ENCODE results near the gene CCR6. TPM values are rescaled to one million over a fixed set of nuclear protein-coding genes. Genes with fewer than 3 reads are reported as not detected.

The CCR6 gene
- total and polyA plus RNA-seq, 5 donors: not detected

GRCh38 chr6:167146977-167147376 is 24.1 kb downstream of the CCR6 start:
- H3K27ac ChIP-seq (ENCODE audit: low read length): no peak overlapping the region
- 22% methylated on average over 16 of the region's 16 CpGs for WGBS
- DNase-seq (no peak), ATAC-seq (no peak)
- no peaks in the 10 kb centered on the region for H3K4me1 ChIP-seq (ENCODE audit: control insufficient read depth, insufficient read depth, low read length)
- H3K4me3 ChIP-seq (ENCODE audit: low read length): no peak overlapping the region
- intact Hi-C loops (cut with DNase I): loop anchor here in 1 of 4 donors (10.0 kb wide), 1 partner anchor 372 kb away; no protein-coding TSS in a partner anchor
- H3K27me3 ChIP-seq (ENCODE audit: control insufficient read depth, insufficient read depth): no peaks in the 10 kb centered on the region
- H3K9me3 ChIP-seq (ENCODE audit: control insufficient read depth, low read length): no peaks in the 10 kb centered on the region

- Histone ChIP-seq H3K4me1 (ENCODE audit: control insufficient read depth, insufficient read depth, low read length) (no peaks in the 10 kb centered on the region), H3K9me3 (ENCODE audit: control insufficient read depth, low read length) (no peaks in the 10 kb centered on the region), H3K4me3 (ENCODE audit: low read length) (no peak overlapping the region), H3K27me3 (ENCODE audit: control insufficient read depth, insufficient read depth) (no peaks in the 10 kb centered on the region), H3K27ac (ENCODE audit: low read length) (no peak overlapping the region)
- DNase-seq (no peak), ATAC-seq (no peak)
- intact Hi-C loops (cut with DNase I): loop anchor here in 1 of 4 donors (10.0 kb wide), 1 partner anchor 373 kb away; no protein-coding TSS in a partner anchor
These were observed 25.1 kb downstream of the CCR6 start for GRCh38 chr6:167148021-167148420.

- intact Hi-C loops (cut with DNase I): loop anchor here in 1 of 4 donors (10.0 kb wide), 1 partner anchor 374 kb away; no protein-coding TSS in a partner anchor
- no peaks in the 10 kb centered on the region for H3K27me3 ChIP-seq (ENCODE audit: control insufficient read depth, insufficient read depth)
- H3K9me3 ChIP-seq (ENCODE audit: control insufficient read depth, low read length): no peaks in the 10 kb centered on the region
- no peak overlapping the region for H3K4me3 ChIP-seq (ENCODE audit: low read length)
- ATAC-seq (no peak), DNase-seq (no peak)
- no peak overlapping the region for H3K27ac ChIP-seq (ENCODE audit: low read length)
- WGBS: 77% methylated on average over 5 of the region's 5 CpGs
- no peaks in the 10 kb centered on the region for H3K4me1 ChIP-seq (ENCODE audit: control insufficient read depth, insufficient read depth, low read length)
These were observed 26.1 kb downstream of the CCR6 start for GRCh38 chr6:167148997-167149396.

DNA sequence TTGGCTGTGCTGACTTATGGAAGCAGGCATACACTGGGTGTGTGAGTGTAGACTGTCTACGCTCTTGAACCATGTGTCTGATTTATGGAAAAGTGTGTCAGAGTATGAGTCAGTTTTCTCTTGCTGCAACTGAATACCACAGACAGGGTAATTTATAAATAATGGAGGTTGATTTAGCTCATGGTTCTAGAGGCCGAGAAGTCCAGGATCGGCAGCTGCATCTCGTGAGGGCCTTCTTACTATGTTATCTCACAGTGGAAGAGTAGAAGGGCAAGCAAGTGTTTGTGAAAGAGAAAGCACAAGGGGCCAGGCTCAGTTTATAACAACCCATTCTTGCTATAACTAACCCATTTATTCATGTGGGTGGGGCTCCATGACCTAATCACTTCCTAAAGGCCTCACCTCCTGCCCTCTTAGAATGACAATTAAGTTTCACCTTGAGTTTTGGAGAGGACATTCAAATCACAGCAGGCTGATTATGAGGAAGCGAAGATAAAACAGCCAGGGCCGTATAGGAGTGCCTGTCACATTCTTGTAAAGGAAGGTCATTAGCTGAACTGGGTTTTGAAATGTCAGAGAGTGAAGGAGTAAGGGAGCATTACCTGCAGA is 28.1 kb downstream of the CCR6 start:
- Histone ChIP-seq H3K9me3 (ENCODE audit: control insufficient read depth, low read length) (no peaks in the 10 kb centered on the region), H3K27ac (ENCODE audit: low read length) (no peak overlapping the region), H3K4me3 (ENCODE audit: low read length) (no peak overlapping the region), H3K4me1 (ENCODE audit: control insufficient read depth, insufficient read depth, low read length) (no peaks in the 10 kb centered on the region), H3K27me3 (ENCODE audit: control insufficient read depth, insufficient read depth) (no peaks in the 10 kb centered on the region)
- no peak for DNase-seq
- intact Hi-C loops (cut with DNase I): no loop called here
- WGBS: 83% methylated on average over 6 of the region's 6 CpGs
- ATAC-seq: no peak

DNA sequence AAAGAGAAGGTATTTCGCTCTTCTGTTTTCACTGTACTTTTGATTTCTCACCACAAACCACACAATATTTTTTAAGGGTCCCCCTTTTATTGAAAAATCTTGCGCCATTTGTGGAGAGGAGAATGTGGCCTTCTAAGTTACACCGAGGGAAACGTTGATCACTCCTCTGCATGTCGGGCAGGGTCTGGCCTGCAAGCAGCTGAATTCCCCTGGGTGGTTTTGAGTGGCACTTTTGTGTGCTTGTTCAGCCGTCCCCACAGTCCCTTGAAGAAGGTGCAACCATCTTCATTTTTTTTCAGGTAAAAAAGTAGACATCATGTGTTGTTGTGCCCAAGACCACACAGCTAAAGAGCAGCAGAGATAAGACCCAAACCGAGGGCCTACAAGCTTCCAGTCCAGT is 28.8 kb downstream of the CCR6 start:
- Histone ChIP-seq H3K4me3 (ENCODE audit: low read length) (no peak overlapping the region), H3K27ac (ENCODE audit: low read length) (no peak overlapping the region), H3K27me3 (ENCODE audit: control insufficient read depth, insufficient read depth) (no peaks in the 10 kb centered on the region), H3K4me1 (ENCODE audit: control insufficient read depth, insufficient read depth, low read length) (no peaks in the 10 kb centered on the region), H3K9me3 (ENCODE audit: control insufficient read depth, low read length) (no peaks in the 10 kb centered on the region)
- intact Hi-C loops (cut with DNase I): no loop called here
- DNase-seq (no peak), ATAC-seq (no peak)
- WGBS: 85% methylated on average over 7 of the region's 7 CpGs

GRCh38 chr6:167152862-167153261 is 30.0 kb downstream of the CCR6 start:
- intact Hi-C loops (cut with DNase I): no loop called here
- Histone ChIP-seq H3K27ac (ENCODE audit: low read length) (no peak overlapping the region), H3K4me1 (ENCODE audit: control insufficient read depth, insufficient read depth, low read length) (no peaks in the 10 kb centered on the region), H3K27me3 (ENCODE audit: control insufficient read depth, insufficient read depth) (no peaks in the 10 kb centered on the region), H3K9me3 (ENCODE audit: control insufficient read depth, low read length) (no peaks in the 10 kb centered on the region), H3K4me3 (ENCODE audit: low read length) (no peak overlapping the region)
- no peak for DNase-seq
- no peak for ATAC-seq
- 92% methylated on average over 9 of the region's 9 CpGs for WGBS

DNA sequence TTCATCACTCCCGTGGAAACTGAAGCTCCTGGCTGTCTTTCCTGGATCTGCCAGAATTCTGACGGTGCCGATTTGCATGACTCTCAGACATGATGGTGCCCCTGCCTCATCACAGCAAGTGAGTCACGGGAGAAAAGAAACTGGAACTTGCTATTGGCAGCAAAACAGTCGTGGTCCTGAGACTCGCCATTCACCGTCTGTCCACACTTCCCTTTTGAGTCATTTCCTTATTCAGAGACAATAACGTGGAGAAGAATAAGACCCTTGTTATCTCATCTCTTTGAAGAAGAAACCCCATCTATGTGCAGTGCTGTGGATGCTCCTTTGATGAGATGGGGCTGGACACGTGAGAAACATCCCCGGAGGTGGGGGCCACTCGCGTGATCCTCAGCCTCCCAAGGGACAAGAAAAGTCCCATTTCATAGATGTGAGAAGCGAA is 30.6 kb downstream of the CCR6 start:
- ATAC-seq (peak in 1 of 2 donors; percentile 68), DNase-seq (no peak)
- Histone ChIP-seq H3K4me3 (ENCODE audit: low read length) (no peak overlapping the region), H3K4me1 (ENCODE audit: control insufficient read depth, insufficient read depth, low read length) (no peaks in the 10 kb centered on the region), H3K27me3 (ENCODE audit: control insufficient read depth, insufficient read depth) (no peaks in the 10 kb centered on the region), H3K9me3 (ENCODE audit: control insufficient read depth, low read length) (no peaks in the 10 kb centered on the region), H3K27ac (ENCODE audit: low read length) (no peak overlapping the region)
- intact Hi-C loops (cut with DNase I): no loop called here
- 36% methylated on average over 13 of the region's 13 CpGs for WGBS

DNA sequence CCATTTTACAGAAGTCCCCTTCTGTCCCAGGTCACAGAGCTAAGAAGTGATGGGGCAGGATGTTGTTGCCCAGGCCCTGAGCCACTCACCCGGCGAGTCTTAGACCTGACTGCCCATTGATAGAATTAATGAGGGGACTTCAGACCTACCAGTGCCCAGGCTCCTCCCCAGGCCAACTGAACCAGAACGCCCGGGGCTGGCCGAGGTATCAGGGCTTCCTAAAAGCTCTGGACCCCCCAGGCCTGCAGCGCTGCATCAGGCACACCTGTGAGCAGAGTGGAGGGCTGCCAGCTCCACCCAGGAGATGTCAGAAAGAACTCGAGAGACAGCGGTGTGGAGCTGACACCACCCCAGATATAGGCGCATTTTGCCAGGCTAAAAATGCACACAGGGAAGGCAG is 31.4 kb downstream of the CCR6 start:
- 75% methylated on average over 9 of the region's 9 CpGs for WGBS
- Histone ChIP-seq H3K27ac (ENCODE audit: low read length) (no peak overlapping the region), H3K27me3 (ENCODE audit: control insufficient read depth, insufficient read depth) (no peaks in the 10 kb centered on the region), H3K9me3 (ENCODE audit: control insufficient read depth, low read length) (no peaks in the 10 kb centered on the region), H3K4me3 (ENCODE audit: low read length) (no peak overlapping the region), H3K4me1 (ENCODE audit: control insufficient read depth, insufficient read depth, low read length) (no peaks in the 10 kb centered on the region)
- intact Hi-C loops (cut with DNase I): no loop called here
- DNase-seq: no peak
- no peak for ATAC-seq

DNA sequence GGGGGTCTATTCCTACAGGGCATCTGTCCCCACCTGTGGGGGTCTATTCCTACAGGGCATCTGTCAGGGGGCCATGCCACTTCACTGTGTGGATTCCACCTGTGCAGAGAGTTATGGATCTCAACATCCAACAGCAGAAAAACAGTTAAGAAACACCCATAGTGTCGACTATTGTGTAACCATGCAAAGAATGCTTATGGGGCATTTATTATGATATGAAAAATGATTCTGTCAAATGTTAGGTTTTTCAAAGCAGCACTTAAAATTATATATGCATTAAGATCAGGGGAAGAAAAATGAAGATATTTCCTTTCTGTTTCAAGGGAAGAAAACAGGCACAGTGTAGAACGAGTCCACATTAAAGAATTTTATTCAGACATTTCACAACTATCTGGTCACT is 32.0 kb downstream of the CCR6 start:
- ATAC-seq (no peak), DNase-seq (no peak)
- H3K27ac ChIP-seq (ENCODE audit: low read length): no peak overlapping the region
- H3K9me3 ChIP-seq (ENCODE audit: control insufficient read depth, low read length): no peaks in the 10 kb centered on the region
- 56% methylated on average over 2 of the region's 2 CpGs for WGBS
- intact Hi-C loops (cut with DNase I): no loop called here
- no peaks in the 10 kb centered on the region for H3K27me3 ChIP-seq (ENCODE audit: control insufficient read depth, insufficient read depth)
- no peak overlapping the region for H3K4me3 ChIP-seq (ENCODE audit: low read length)
- no peaks in the 10 kb centered on the region for H3K4me1 ChIP-seq (ENCODE audit: control insufficient read depth, insufficient read depth, low read length)

DNA sequence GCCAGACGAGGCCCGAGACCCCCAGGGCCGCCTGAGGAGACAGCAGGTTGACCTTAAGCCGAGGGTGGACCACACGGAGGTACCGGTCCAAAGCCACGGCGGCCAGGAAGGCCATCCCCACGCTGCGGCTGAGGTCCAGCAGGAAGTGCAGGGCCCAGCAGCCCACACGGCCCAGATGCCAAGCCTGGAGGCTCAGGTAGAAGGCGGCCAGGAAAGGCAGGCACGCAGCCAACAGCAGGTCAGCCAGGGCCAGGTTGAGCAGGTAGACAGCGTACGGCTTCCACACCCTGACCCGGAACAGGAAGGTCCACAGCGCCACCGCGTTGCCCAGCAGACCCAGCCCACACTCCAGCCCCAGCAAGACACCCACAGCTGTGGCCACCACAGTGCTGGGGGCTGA is 34.5 kb downstream of the CCR6 start:
- Histone ChIP-seq H3K4me3 (ENCODE audit: low read length) (no peak overlapping the region), H3K27me3 (ENCODE audit: control insufficient read depth, insufficient read depth) (no peaks in the 10 kb centered on the region), H3K4me1 (ENCODE audit: control insufficient read depth, insufficient read depth, low read length) (no peaks in the 10 kb centered on the region), H3K9me3 (ENCODE audit: control insufficient read depth, low read length) (no peaks in the 10 kb centered on the region), H3K27ac (ENCODE audit: low read length) (no peak overlapping the region)
- intact Hi-C loops (cut with DNase I): no loop called here
- ATAC-seq (peak; percentile 26 to 52), DNase-seq (peak in 2 of 3 donors; percentile 40 to 50)
- 91% methylated on average over 19 of the region's 19 CpGs for WGBS

DNA sequence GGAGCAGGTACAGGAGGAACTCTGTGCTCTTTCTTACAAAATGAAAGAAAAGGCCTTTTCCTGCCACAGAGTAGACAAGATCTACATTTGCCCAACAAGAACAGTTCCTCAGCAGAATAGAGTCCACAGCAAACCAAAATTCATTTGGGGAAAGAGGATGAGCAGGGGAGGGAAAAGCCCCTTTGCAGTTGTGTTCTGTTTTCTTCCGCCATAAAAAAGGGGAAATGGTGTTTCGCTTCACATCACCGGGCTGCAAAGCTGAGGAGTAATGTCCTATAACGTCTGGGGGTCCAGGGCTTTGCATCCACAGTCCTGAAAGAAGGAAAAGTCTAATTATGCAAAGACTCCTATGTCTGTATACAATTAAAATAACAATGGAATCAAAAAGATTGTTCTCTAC is 35.0 kb downstream of the CCR6 start, which contains the start of gene GPR31:
TSS of gene GPR31 (minus strand) at position 118 of the 400 bp plus-strand sequence. CDS start 149 bp downstream, outside the sequence.
- Histone ChIP-seq H3K9me3 (ENCODE audit: control insufficient read depth, low read length) (no peaks in the 10 kb centered on the region), H3K4me3 (ENCODE audit: low read length) (no peak within 1 kb of the TSS), H3K27me3 (ENCODE audit: control insufficient read depth, insufficient read depth) (no peaks in the 10 kb centered on the region), H3K27ac (ENCODE audit: low read length) (no peak within 1 kb of the TSS), H3K4me1 (ENCODE audit: control insufficient read depth, insufficient read depth, low read length) (no peaks in the 10 kb centered on the region)
- 86% methylated on average over 4 of the region's 4 CpGs for WGBS
- intact Hi-C loops (cut with DNase I): no loop called here
- no peak for DNase-seq
- no peak for ATAC-seq
